ENCODE measurements around the gene AKNAD1. TPM values are rescaled to one million over a fixed set of nuclear protein-coding genes. Genes with fewer than 3 reads are reported as not detected.

AKNAD1 gene
- total and polyA plus RNA-seq, 2 donors (not counting 1 experiment from before 2014, with no cell fraction given) = not detected

- POLR2A ChIA-PET = no interaction called here
- no peak overlapping the region for H3K9ac ChIP-seq (ENCODE audit: low read length)
- intact Hi-C loops (cut with micrococcal nuclease) = no loop called here
These were observed 39.1 kb downstream of the AKNAD1 start for GRCh38 chr1:108817811-108818210.

GRCh38 chr1:108817016-108817415, 39.9 kb downstream of the AKNAD1 start:
- Mint-ChIP-seq H3K9me3 (ENCODE audit: insufficient read depth) (no peaks in the 10 kb centered on the region), H3K27ac (no peak overlapping the region), H3K4me1 (no peaks in the 10 kb centered on the region), H3K4me3 (no peak overlapping the region), H3K27me3 (no peaks in the 10 kb centered on the region)
- no peaks in the 10 kb centered on the region for H4K20me1 ChIP-seq (ENCODE audit: control insufficient read depth, insufficient read depth, low read length, poor library complexity, severe bottlenecking)
- no peak overlapping the region for H3K9ac ChIP-seq (ENCODE audit: low read length)
- ATAC-seq (ENCODE audit: low read depth) (no peak), DNase-seq (no peak)
- H3K27me3 ChIP-seq (replicated peaks in 1 of 4; ENCODE audit: control extremely low read depth in 1 of 4, control insufficient read depth in 3 of 4, insufficient read depth in 4 of 4, low read length in 3 of 4) = no peaks in the 10 kb centered on the region
- H3K79me2 ChIP-seq (ENCODE audit: control insufficient read depth, insufficient read depth, low read length) = no peaks in the 10 kb centered on the region
- no peak overlapping the region for H3K27ac ChIP-seq (ENCODE audit: low read length in 2 of 2)
- no peaks in the 10 kb centered on the region for H3K9me3 ChIP-seq (ENCODE audit: control extremely low read depth in 1 of 3, control insufficient read depth in 2 of 3, insufficient read depth in 1 of 3, low read length in 2 of 3)
- peak overlapping the region; percentile 28 for H2AFZ ChIP-seq (ENCODE audit: insufficient read depth, low read depth, low read length, poor library complexity, severe bottlenecking)
- no peak for TF ChIP-seq EZH2 (IDR thresholded peaks at IDR 0.05; ENCODE audit: borderline replicate concordance, insufficient read depth, low read depth, low read length, poor library complexity, severe bottlenecking)
- TF ChIP-seq CTCF (IDR thresholded peaks at IDR 0.05) = no peak
- H3K4me2 ChIP-seq (replicated peaks; ENCODE audit: low read depth, low read length, poor library complexity, severe bottlenecking) = peak overlapping the region; percentile 26
- ChIA-PET POLR2A (no interaction called here), CTCF (interaction anchor here (1.2 kb wide), 1 partner anchor 80 kb away, joined by 4 read pairs; no protein-coding TSS in a partner anchor)
- H3K36me3 ChIP-seq (replicated peaks in 1 of 2; ENCODE audit: control extremely low read depth in 1 of 2, control insufficient read depth in 1 of 2, extremely low read depth in 1 of 2, insufficient read depth in 2 of 2, low read length in 1 of 2) = peaks cover 0 to 1% of the 10 kb centered on the region in 2 experiments
- H3K4me1 ChIP-seq (ENCODE audit: control insufficient read depth in 2 of 2, insufficient read depth in 2 of 2, low read length in 2 of 2) = no peaks in the 10 kb centered on the region
- H3K4me3 ChIP-seq (ENCODE audit: control extremely low read depth in 1 of 5, extremely low read depth in 1 of 5, insufficient read depth in 1 of 5, low read depth in 2 of 5, low read length in 4 of 5) = peak overlapping the region in 1 of 5 experiments; percentile 29
- intact Hi-C loops (cut with micrococcal nuclease) = no loop called here
- WGBS (ENCODE audit: insufficient coverage) = no CpG with 5 or more reads among the region's 8 CpGs

More at GRCh38 chr1:108817811-108818210, 39.1 kb downstream of the AKNAD1 start:
- TF ChIP-seq CTCF (IDR thresholded peaks at IDR 0.05) (no peak), EZH2 (IDR thresholded peaks at IDR 0.05; ENCODE audit: borderline replicate concordance, insufficient read depth, low read depth, low read length, poor library complexity, severe bottlenecking) (no peak)
- Histone ChIP-seq H3K4me3 (ENCODE audit: control extremely low read depth in 1 of 5, extremely low read depth in 1 of 5, insufficient read depth in 1 of 5, low read depth in 2 of 5, low read length in 4 of 5) (no peak overlapping the region), H3K79me2 (ENCODE audit: control insufficient read depth, insufficient read depth, low read length) (no peaks in the 10 kb centered on the region), H3K36me3 (replicated peaks in 1 of 2; ENCODE audit: control extremely low read depth in 1 of 2, control insufficient read depth in 1 of 2, extremely low read depth in 1 of 2, insufficient read depth in 2 of 2, low read length in 1 of 2) (no peaks in the 10 kb centered on the region), H3K9me3 (ENCODE audit: control extremely low read depth in 1 of 3, control insufficient read depth in 2 of 3, insufficient read depth in 1 of 3, low read length in 2 of 3) (no peaks in the 10 kb centered on the region), H2AFZ (ENCODE audit: insufficient read depth, low read depth, low read length, poor library complexity, severe bottlenecking) (no peak overlapping the region), H3K27ac (ENCODE audit: low read length in 2 of 2) (no peak overlapping the region), H3K27me3 (replicated peaks in 1 of 4; ENCODE audit: control extremely low read depth in 1 of 4, control insufficient read depth in 3 of 4, insufficient read depth in 4 of 4, low read length in 3 of 4) (no peaks in the 10 kb centered on the region), H4K20me1 (ENCODE audit: control insufficient read depth, insufficient read depth, low read length, poor library complexity, severe bottlenecking) (no peaks in the 10 kb centered on the region), H3K4me1 (ENCODE audit: control insufficient read depth in 2 of 2, insufficient read depth in 2 of 2, low read length in 2 of 2) (no peaks in the 10 kb centered on the region), H3K4me2 (replicated peaks; ENCODE audit: low read depth, low read length, poor library complexity, severe bottlenecking) (no peak overlapping the region)
- H3K27me3 Mint-ChIP-seq = no peaks in the 10 kb centered on the region
- no peaks in the 10 kb centered on the region for H3K4me1 Mint-ChIP-seq
- DNase-seq (no peak), ATAC-seq (ENCODE audit: low read depth) (no peak)
- H3K9me3 Mint-ChIP-seq (ENCODE audit: insufficient read depth) = no peaks in the 10 kb centered on the region
- CTCF ChIA-PET = interaction anchor here (1.2 kb wide), 1 partner anchor 80 kb away, joined by 4 read pairs; no protein-coding TSS in a partner anchor
- no peak overlapping the region for H3K27ac Mint-ChIP-seq
- H3K4me3 Mint-ChIP-seq = no peak overlapping the region
